SK-N-SH (cell line): ENCODE measurements around the gene PLLP. TPM values are rescaled to one million over a fixed set of nuclear protein-coding genes. Genes with fewer than 3 reads are reported as not detected.

Experiments
- CTCF ChIA-PET: fragments of 300-600, 350-600 bp; formaldehyde crosslinking; extraction: SDS; loops from one replicate; lab custom pipeline; 2021; lab: Yijun Ruan, JAX
- POLR2A ChIA-PET: fragments of 350-600 bp; sonication (Branson Sonifier 250); formaldehyde crosslinking; extraction: SDS; loops from one replicate; lab custom pipeline; 2020; ENCODE audit warnings: antibody characterized with exemption, inconsistent platforms; lab: Yijun Ruan, JAX
- DNase-seq: peaks from one replicate; pipeline ENCODE4 v3.0.0; 2012
- H2AFZ ChIP-seq: fragments of 200-600 bp; sonication (generic); 2 replicates; pipeline ENCODE4 v1.8.1; 2016; ENCODE audit warnings: antibody characterized with exemption, mild to moderate bottlenecking, low read depth
- H3F3A ChIP-seq: fragments of 200-600 bp; sonication (generic); replicated peaks from 2 replicates; pipeline ENCODE3; 2016; ENCODE audit warnings: antibody characterized with exemption, mild to moderate bottlenecking; ENCODE audit not compliant: insufficient read depth
- H3K27ac ChIP-seq, 2 experiments: fragments of 200-500 bp in 1 of 2; fragments of 200-600 bp in 1 of 2; sonication (Bioruptor generic) in 1 of 2; sonication (generic), shearing (Covaris generic) in 1 of 2; 2 replicates each; pipeline versions ENCODE4 v1.5.1 to v1.6.1; 2014 to 2016; ENCODE audit warnings: low read depth in 2 of 2, inconsistent platforms in 1 of 2, low read length in 1 of 2, mild to moderate bottlenecking in 1 of 2, mixed read lengths in 1 of 2
- H3K27me3 ChIP-seq: fragments of 200-600 bp; sonication (generic), shearing (Covaris generic); 2 replicates; pipeline ENCODE4 v1.6.1; 2016; ENCODE audit warnings: mixed run types; ENCODE audit not compliant: insufficient read depth
- H3K36me3 ChIP-seq, 2 experiments: fragments of 200-500 bp in 1 of 2; fragments of 200-600 bp in 1 of 2; sonication (Bioruptor generic) in 1 of 2; sonication (generic) in 1 of 2; replicated peaks in 1 of 2; 2 replicates each; pipeline versions ENCODE3 to v1.5.1; 2014 to 2016; ENCODE audit warnings: low read length in 1 of 2, mild to moderate bottlenecking in 1 of 2; ENCODE audit not compliant: insufficient read depth in 2 of 2, control insufficient read depth in 1 of 2
- H3K4me1 ChIP-seq, 2 experiments: fragments of 200-500 bp in 1 of 2; fragments of 200-600 bp in 1 of 2; sonication (Bioruptor generic) in 1 of 2; sonication (generic), shearing (Covaris generic) in 1 of 2; 2 replicates each; pipeline versions ENCODE4 v1.5.1 to v1.6.1; 2014 to 2016; ENCODE audit warnings: low read depth in 1 of 2, low read length in 1 of 2, mixed run types in 1 of 2; ENCODE audit not compliant: insufficient read depth in 2 of 2, control insufficient read depth in 1 of 2
- H3K4me2 ChIP-seq: fragments of 200-600 bp; sonication (generic), shearing (Covaris generic); 2 replicates; pipeline ENCODE4 v1.6.1; 2017; ENCODE audit warnings: mixed run types
- H3K4me3 ChIP-seq, 2 experiments: fragments of 200-500 bp in 1 of 2; fragments of 200-600 bp in 1 of 2; sonication (Bioruptor generic) in 1 of 2; sonication (generic), shearing (Covaris generic) in 1 of 2; 2 replicates each; pipeline versions ENCODE4 v1.5.1 to v1.8.1; 2014 to 2016; ENCODE audit warnings: low read depth in 2 of 2, inconsistent platforms in 1 of 2, low read length in 1 of 2, mild to moderate bottlenecking in 1 of 2, mixed read lengths in 1 of 2, moderate library complexity in 1 of 2
- H3K79me2 ChIP-seq: fragments of 200-600 bp; sonication (generic); 2 replicates; pipeline ENCODE4 v1.8.1; 2017; ENCODE audit warnings: mild to moderate bottlenecking; ENCODE audit not compliant: insufficient read depth
- H3K9ac ChIP-seq: fragments of 200-600 bp; sonication (generic); 2 replicates; pipeline ENCODE4 v1.6.1; 2017; ENCODE audit warnings: mixed run types
- H3K9me2 ChIP-seq: fragments of 200-600 bp; sonication (generic); 2 replicates; pipeline ENCODE4 v1.6.1; 2017; ENCODE audit warnings: mixed run types
- H3K9me3 ChIP-seq: fragments of 200-600 bp; sonication (generic); 2 replicates; pipeline ENCODE4 v1.6.1; 2017; ENCODE audit warnings: mixed run types, mild to moderate bottlenecking, moderate library complexity
- H4K20me1 ChIP-seq: fragments of 200-600 bp; sonication (generic); 2 replicates; pipeline ENCODE4 v1.6.1; 2017; ENCODE audit warnings: mild to moderate bottlenecking, mixed run types; ENCODE audit not compliant: insufficient read depth
- IRF3 ChIP-seq: fragments of 150-350 bp; IDR thresholded peaks from 2 replicates; pipeline ENCODE4 v1.6.1; 2016; ENCODE audit warnings: mild to moderate bottlenecking, low read depth, low read length
- JUND ChIP-seq: IDR thresholded peaks from 2 replicates; pipeline ENCODE4 v1.4.0; 2012
- MEF2A ChIP-seq: IDR thresholded peaks from 2 replicates; pipeline ENCODE4 v1.4.0; 2012; ENCODE audit warnings: low read depth, borderline replicate concordance
- NFIC ChIP-seq: IDR thresholded peaks from 2 replicates; pipeline ENCODE4 v1.4.0; 2012; ENCODE audit warnings: borderline replicate concordance
- RCOR1 ChIP-seq: fragments of 150-350 bp; IDR thresholded peaks from 2 replicates; pipeline ENCODE4 v1.6.1; 2017; ENCODE audit warnings: antibody characterized with exemption, low read length
- RXRA ChIP-seq: IDR thresholded peaks from 2 replicates; pipeline ENCODE4 v1.4.0; 2012; ENCODE audit warnings: low read depth, mild to moderate bottlenecking, borderline replicate concordance
- SMC3 ChIP-seq: IDR thresholded peaks from 2 replicates; pipeline ENCODE4 v1.6.1; 2012; ENCODE audit warnings: low read depth, low read length, improper control_type of control experiment
- USF2 ChIP-seq: fragments of 150-350 bp; IDR thresholded peaks from 2 replicates; pipeline ENCODE4 v1.6.1; 2017; ENCODE audit warnings: antibody characterized with exemption, low read length, low read depth, borderline replicate concordance
- WGBS: methylation state at CpG from one replicate; pipeline ENCODE4 v1.1.6; 2017; ENCODE audit warnings: low lambda C conversion rate; 5-methylcytosine and 5-hydroxymethylcytosine counted together
- polyA plus RNA-seq, 3 experiments: library from polyadenylated mRNA; depleted of rRNA; stranded (reverse); fragments of >200 nt; gene quantifications; 2 replicates each; pipeline ENCODE4 v1.2.3, GENCODE V29; 2012
- TF ChIP-seq, protein P1 (sequence below): IDR thresholded peaks from 2 replicates; pipeline ENCODE4 v1.4.0; 2012; ENCODE audit warnings: low read depth
- TF ChIP-seq, protein P2 (sequence below): IDR thresholded peaks from 2 replicates; pipeline ENCODE4 v1.6.1; 2012; ENCODE audit warnings: mild to moderate bottlenecking, low read depth, low read length, moderate library complexity
- TF ChIP-seq, protein P3 (sequence below): fragments of 200-600 bp; sonication (generic); IDR thresholded peaks from 2 replicates; pipeline ENCODE4 v1.6.1; 2017; ENCODE audit warnings: antibody characterized with exemption, mild to moderate bottlenecking, moderate library complexity

The PLLP gene
- polyA plus RNA-seq, 1 of the 3 experiments (the other 2 are of a cell fraction): 1.3 TPM

GRCh38 chr16:57255686-57256415 lies 28.6 kb downstream of the PLLP start:
- H3K9me3 ChIP-seq: no peaks in the 10 kb centered on the region
- TF ChIP-seq RXRA: no peak
- TF ChIP-seq, protein P1, sequence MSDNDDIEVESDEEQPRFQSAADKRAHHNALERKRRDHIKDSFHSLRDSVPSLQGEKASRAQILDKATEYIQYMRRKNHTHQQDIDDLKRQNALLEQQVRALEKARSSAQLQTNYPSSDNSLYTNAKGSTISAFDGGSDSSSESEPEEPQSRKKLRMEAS: no peak
- TF ChIP-seq, protein P2, sequence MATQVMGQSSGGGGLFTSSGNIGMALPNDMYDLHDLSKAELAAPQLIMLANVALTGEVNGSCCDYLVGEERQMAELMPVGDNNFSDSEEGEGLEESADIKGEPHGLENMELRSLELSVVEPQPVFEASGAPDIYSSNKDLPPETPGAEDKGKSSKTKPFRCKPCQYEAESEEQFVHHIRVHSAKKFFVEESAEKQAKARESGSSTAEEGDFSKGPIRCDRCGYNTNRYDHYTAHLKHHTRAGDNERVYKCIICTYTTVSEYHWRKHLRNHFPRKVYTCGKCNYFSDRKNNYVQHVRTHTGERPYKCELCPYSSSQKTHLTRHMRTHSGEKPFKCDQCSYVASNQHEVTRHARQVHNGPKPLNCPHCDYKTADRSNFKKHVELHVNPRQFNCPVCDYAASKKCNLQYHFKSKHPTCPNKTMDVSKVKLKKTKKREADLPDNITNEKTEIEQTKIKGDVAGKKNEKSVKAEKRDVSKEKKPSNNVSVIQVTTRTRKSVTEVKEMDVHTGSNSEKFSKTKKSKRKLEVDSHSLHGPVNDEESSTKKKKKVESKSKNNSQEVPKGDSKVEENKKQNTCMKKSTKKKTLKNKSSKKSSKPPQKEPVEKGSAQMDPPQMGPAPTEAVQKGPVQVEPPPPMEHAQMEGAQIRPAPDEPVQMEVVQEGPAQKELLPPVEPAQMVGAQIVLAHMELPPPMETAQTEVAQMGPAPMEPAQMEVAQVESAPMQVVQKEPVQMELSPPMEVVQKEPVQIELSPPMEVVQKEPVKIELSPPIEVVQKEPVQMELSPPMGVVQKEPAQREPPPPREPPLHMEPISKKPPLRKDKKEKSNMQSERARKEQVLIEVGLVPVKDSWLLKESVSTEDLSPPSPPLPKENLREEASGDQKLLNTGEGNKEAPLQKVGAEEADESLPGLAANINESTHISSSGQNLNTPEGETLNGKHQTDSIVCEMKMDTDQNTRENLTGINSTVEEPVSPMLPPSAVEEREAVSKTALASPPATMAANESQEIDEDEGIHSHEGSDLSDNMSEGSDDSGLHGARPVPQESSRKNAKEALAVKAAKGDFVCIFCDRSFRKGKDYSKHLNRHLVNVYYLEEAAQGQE: no peak
- no peak for TF ChIP-seq NFIC
- no peak for TF ChIP-seq USF2
- TF ChIP-seq MEF2A: no peak
- H3K27ac ChIP-seq: no peak overlapping the region
- H3K9me2 ChIP-seq: no peaks in the 10 kb centered on the region
- H3K27me3 ChIP-seq: no peaks in the 10 kb centered on the region
- H2AFZ ChIP-seq: no peak overlapping the region
- no peaks in the 10 kb centered on the region for H4K20me1 ChIP-seq
- CTCF ChIA-PET: interaction anchor here (1.9 kb wide), 1 partner anchor 16 kb away, joined by 4 read pairs; no protein-coding TSS in a partner anchor
- no peak overlapping the region for H3K9ac ChIP-seq
- H3K4me2 ChIP-seq: no peak overlapping the region
- POLR2A ChIA-PET: interaction anchor here (1.5 kb wide), 1 partner anchor 11 kb away, joined by 7 read pairs; the partner anchor contains the start of gene ARL2BP
- peaks cover 15 to 21% of the 10 kb centered on the region in 2 experiments for H3K36me3 ChIP-seq
- 95% methylated on average over 10 of the region's 10 CpGs for WGBS
- DNase-seq: no peak
- no peak overlapping the region for H3K4me3 ChIP-seq
- H3F3A ChIP-seq: peaks cover 2% of the 10 kb centered on the region
- H3K79me2 ChIP-seq: no peaks in the 10 kb centered on the region
- H3K4me1 ChIP-seq: peaks cover 0 to 8% of the 10 kb centered on the region in 2 experiments; a peak in 2 of 4 replicates

GRCh38 chr16:57253466-57253865 lies 31.0 kb downstream of the PLLP start:
- ChIA-PET CTCF (no interaction called here), POLR2A (no interaction called here)
- peaks cover 32 to 44% of the 10 kb centered on the region in 2 experiments for H3K36me3 ChIP-seq
- H3K79me2 ChIP-seq: no peaks in the 10 kb centered on the region
- H3K4me3 ChIP-seq: no peak overlapping the region
- no peaks in the 10 kb centered on the region for H4K20me1 ChIP-seq
- H3K9me3 ChIP-seq: no peaks in the 10 kb centered on the region
- no peak for DNase-seq
- no peaks in the 10 kb centered on the region for H3K4me1 ChIP-seq
- no peaks in the 10 kb centered on the region for H3K9me2 ChIP-seq
- H3K9ac ChIP-seq: no peak overlapping the region
- 100% methylated on average over 1 of the region's 1 CpG for WGBS
- no peak overlapping the region for H3K27ac ChIP-seq
- TF ChIP-seq JUND (no peak), IRF3 (no peak), RCOR1 (no peak), SMC3 (no peak)
- TF ChIP-seq, protein P3, sequence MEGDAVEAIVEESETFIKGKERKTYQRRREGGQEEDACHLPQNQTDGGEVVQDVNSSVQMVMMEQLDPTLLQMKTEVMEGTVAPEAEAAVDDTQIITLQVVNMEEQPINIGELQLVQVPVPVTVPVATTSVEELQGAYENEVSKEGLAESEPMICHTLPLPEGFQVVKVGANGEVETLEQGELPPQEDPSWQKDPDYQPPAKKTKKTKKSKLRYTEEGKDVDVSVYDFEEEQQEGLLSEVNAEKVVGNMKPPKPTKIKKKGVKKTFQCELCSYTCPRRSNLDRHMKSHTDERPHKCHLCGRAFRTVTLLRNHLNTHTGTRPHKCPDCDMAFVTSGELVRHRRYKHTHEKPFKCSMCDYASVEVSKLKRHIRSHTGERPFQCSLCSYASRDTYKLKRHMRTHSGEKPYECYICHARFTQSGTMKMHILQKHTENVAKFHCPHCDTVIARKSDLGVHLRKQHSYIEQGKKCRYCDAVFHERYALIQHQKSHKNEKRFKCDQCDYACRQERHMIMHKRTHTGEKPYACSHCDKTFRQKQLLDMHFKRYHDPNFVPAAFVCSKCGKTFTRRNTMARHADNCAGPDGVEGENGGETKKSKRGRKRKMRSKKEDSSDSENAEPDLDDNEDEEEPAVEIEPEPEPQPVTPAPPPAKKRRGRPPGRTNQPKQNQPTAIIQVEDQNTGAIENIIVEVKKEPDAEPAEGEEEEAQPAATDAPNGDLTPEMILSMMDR: no peak
- H3K4me2 ChIP-seq: no peak overlapping the region
- no peaks in the 10 kb centered on the region for H3K27me3 ChIP-seq
- peaks cover 2% of the 10 kb centered on the region for H3F3A ChIP-seq
- no peak overlapping the region for H2AFZ ChIP-seq
